ENCODE results near the gene ARHGAP26.

The ARHGAP26 gene

DNA sequence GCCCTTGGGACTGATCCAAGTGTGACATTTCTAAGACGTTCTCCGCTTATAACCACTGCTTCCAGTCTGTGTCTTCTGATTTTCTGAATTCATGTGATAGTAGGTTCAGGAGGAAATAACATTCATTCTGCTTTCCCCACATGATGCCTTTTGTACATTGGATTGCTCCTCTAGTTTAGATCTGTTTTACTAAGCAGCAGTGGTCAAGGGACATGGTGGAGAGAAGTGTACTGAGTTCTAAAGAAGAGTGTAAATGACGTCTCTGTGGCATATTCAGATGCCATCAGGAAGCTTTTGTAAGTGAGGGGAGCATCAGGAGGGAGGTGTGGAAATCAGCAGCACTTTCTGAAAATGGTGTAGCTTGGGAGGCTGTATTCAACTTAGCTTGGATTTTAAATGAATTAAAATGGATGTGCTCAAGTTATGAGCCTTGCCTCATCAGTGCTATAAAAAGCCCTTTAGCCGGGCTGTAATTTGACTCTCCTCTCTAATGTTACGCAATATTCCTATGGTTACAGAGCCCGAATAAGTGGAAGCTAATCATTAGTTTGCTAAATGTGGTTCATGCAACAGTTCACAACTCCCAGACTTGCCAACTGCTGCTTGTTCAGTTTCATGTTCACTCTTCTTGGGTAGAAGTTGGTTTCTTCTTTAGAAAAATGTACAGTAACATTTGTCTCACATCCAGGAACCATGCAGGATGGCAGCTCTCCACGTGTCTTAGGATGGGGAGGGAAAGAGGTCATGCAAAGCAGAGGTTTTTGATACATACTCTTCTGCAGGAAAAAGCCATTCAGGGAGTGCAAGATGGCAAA, 281.3 kb downstream of the ARHGAP26 start:
- H3K9ac ChIP-seq (ENCODE audit: low read depth, low read length) = no peak overlapping the region
- H3K4me1 ChIP-seq (ENCODE audit: insufficient read depth, low read length) = peaks cover 23% of the 10 kb centered on the region
- H3K9me3 ChIP-seq (ENCODE audit: control insufficient read depth, insufficient read depth, low read length) = no peaks in the 10 kb centered on the region
- H3K36me3 ChIP-seq (ENCODE audit: insufficient read depth, low read length) = no peaks in the 10 kb centered on the region

DNA sequence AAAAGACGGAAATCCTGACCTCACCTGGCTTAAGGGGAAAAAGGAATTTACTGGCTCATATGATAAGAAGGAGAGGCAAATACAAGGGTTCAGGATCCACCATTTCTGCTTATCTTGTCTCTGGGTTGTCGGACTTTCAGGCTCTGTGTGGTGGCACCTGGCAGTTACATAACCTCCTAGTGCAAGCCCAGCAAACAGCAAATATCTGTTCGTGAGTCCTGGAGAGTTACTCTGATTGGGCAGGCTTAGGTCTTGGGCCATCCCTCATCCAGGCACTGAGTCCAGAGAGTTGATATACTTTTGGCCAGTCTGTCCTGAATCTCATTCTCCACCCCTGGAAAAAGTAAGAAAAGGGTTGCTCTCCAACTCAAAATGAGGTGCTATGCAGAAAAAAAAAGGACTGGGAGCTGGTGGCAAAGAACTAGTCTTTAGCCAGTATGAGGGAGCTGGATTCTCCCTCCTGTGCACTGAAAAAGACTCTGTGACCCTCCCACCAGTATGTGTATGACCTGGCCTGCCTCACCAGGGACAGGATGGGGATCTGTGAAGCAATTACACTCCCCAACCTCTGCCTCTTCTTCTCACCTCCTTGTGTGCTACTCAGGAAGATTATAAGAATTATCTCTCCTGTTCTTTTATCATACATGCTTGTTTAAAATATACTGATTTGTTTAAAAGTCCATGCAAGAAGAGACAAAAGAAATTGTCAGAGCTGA, 282.9 kb downstream of the ARHGAP26 start:
- Histone ChIP-seq H3K4me1 (ENCODE audit: insufficient read depth, low read length) (peaks cover 23% of the 10 kb centered on the region), H3K36me3 (ENCODE audit: insufficient read depth, low read length) (no peaks in the 10 kb centered on the region), H3K9me3 (ENCODE audit: control insufficient read depth, insufficient read depth, low read length) (no peaks in the 10 kb centered on the region), H3K9ac (ENCODE audit: low read depth, low read length) (no peak overlapping the region)

DNA sequence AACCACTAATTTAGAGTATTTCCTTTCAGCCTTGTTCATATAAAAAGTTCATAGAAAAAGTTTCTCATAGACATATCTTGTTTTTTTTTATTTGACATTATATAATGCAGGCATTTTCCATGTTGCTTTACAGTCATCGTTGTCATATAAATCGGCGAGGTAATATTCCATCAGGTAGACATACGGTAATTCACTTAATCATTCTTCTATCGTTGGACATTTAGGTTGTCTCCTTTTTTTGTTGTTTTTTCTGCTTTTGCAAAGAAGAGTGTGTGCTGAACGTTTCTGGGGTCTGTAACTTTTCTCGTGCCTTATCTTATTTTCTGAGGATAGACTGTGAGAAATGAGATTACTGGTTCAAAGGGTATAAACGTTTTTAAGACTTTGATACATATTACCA, 283.6 kb downstream of the ARHGAP26 start:
- no peaks in the 10 kb centered on the region for H3K36me3 ChIP-seq (ENCODE audit: insufficient read depth, low read length)
- no peak overlapping the region for H3K9ac ChIP-seq (ENCODE audit: low read depth, low read length)
- H3K9me3 ChIP-seq (ENCODE audit: control insufficient read depth, insufficient read depth, low read length) = no peaks in the 10 kb centered on the region
- H3K4me1 ChIP-seq (ENCODE audit: insufficient read depth, low read length) = peaks cover 23% of the 10 kb centered on the region

DNA sequence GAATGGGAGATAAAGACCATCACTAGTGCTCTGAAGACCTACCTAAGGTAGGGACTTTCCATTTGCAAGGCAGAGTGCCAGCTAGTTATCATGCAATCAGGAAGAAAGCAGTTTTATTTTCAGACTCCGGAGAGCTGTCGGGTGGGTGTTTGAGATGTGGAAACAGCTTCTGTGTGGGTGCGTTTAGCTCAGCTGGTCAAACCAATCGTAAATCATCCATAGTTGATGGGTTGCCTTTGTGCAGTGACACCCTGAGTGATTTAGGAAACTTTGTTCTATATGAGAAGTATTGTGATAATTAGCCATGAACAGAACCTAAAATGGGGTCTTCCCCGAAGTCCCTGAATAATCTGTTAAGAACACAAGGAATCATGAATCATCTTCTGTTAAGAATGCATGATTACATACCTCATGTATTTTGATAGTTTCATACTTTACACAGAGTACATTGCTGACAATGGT, 284.3 kb downstream of the ARHGAP26 start:
- H3K36me3 ChIP-seq (ENCODE audit: insufficient read depth, low read length) = no peaks in the 10 kb centered on the region
- H3K9ac ChIP-seq (ENCODE audit: low read depth, low read length) = no peak overlapping the region
- H3K4me1 ChIP-seq (ENCODE audit: insufficient read depth, low read length) = peaks cover 23% of the 10 kb centered on the region
- H3K9me3 ChIP-seq (ENCODE audit: control insufficient read depth, insufficient read depth, low read length) = no peaks in the 10 kb centered on the region

DNA sequence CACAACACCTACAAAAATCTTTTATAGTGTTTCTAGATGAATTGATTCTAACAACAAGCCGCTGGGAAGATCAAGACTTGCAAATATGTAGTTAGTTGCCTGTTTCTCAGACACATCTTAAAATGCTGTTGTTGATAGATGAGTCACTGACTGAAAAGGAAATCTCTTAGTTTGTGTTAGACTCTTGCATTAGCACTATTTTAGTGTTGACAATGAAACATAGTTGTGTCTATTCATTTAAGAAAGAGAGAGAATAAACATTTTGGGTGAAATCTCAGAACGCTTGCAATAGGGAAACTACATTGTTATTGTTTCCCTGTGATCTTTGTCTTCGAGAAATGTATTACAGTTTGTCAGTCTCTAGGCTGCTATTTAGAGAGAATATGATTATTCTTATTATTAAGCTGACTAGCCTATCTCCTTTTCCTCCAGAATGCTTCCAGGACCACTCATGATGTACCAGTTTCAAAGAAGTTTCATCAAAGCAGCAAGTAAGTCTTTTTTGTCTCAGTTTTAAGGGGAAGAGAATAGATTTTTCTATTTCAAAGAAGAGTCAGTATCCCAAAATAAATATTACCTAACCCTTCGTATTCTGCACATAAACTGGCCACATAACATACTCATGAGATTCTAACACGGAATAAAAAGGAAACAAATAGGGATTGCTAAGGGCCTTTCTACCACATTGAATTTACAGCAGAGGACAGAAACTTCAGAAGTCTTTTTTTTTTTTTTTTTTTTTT, 285.6 kb downstream of the ARHGAP26 start:
- H3K9me3 ChIP-seq (ENCODE audit: control insufficient read depth, insufficient read depth, low read length) = no peaks in the 10 kb centered on the region
- H3K9ac ChIP-seq (ENCODE audit: low read depth, low read length) = no peak overlapping the region
- no peaks in the 10 kb centered on the region for H3K36me3 ChIP-seq (ENCODE audit: insufficient read depth, low read length)
- peaks cover 28% of the 10 kb centered on the region for H3K4me1 ChIP-seq (ENCODE audit: insufficient read depth, low read length)

DNA sequence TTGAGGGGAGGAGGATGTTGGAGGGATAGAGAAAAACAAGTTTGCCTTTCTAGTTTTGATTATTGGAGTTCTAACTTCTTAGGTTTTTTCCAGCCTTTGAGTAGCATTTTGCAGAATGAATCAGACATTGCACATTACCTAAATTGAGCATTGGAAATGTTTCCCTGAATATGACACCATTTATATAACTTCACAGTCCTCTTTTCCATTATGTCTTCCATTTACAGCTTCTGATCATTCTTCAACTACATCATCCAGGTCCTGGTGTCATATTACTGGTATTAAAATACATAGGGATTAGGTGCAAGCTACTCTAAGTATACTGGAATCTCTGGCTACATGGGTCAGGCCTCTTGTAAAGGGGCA, 286.1 kb downstream of the ARHGAP26 start:
- Histone ChIP-seq H3K36me3 (ENCODE audit: insufficient read depth, low read length) (no peaks in the 10 kb centered on the region), H3K9ac (ENCODE audit: low read depth, low read length) (no peak overlapping the region), H3K9me3 (ENCODE audit: control insufficient read depth, insufficient read depth, low read length) (no peaks in the 10 kb centered on the region), H3K4me1 (ENCODE audit: insufficient read depth, low read length) (peaks cover 23% of the 10 kb centered on the region)

DNA sequence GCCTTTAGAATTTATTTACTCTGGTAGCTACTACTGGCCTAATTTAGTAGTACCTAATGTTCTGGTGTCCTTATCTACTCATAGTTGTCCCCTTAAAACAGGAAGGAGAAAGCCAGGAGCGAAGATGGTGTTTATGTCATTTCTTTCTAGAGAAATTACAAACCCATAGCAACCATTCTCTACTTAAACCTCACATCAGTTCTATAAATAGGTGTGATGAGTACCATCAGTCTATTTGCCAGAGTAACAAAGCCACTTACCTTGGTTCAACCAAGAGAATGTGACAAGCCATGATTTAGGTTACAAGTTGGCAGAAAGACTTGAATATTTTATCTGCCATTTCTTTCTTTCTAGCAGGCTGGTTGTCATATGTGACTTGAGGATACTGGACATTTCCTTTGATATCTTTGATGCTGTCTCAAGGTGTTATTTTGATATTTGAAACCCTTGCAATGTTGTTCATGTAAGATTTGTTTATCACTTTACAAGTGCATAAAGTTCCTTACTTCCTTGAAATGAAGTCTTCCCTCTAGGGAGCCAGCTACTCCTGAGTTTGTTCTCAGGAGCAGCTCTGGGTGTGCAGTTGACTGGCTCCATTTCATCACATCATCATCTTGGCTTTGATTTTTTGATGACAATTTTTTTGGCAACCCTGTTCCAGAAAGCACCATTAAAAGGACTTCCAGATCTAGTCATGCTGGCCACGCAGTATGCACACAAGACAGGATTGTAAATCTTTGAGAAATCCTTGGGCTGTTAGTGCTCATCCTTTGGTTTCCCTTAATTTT, 286.8 kb downstream of the ARHGAP26 start:
- Histone ChIP-seq H3K9ac (ENCODE audit: low read depth, low read length) (no peak overlapping the region), H3K36me3 (ENCODE audit: insufficient read depth, low read length) (no peaks in the 10 kb centered on the region), H3K9me3 (ENCODE audit: control insufficient read depth, insufficient read depth, low read length) (no peaks in the 10 kb centered on the region), H3K4me1 (ENCODE audit: insufficient read depth, low read length) (peaks cover 17% of the 10 kb centered on the region)

DNA sequence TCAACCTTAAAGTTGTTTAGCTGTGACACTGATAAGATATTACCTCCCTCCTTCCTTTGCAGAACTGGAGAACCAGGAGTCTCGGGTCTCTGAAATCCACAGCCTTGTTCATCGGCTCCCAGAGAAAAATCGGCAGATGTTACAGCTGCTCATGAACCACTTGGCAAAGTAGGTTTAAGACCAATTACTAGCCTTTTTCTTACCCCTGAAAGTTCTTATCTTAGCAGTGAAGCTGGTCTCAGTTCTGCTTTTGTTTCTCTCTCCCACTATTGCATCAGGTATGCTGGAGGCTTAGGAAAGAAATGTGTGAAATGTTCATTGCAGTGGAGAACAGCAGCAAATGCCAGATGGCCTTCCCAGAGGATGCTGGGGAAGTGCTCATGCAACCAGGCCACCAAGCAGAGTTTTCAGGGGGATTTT, 287.4 kb downstream of the ARHGAP26 start:
- peaks cover 14% of the 10 kb centered on the region for H3K4me1 ChIP-seq (ENCODE audit: insufficient read depth, low read length)
- H3K9ac ChIP-seq (ENCODE audit: low read depth, low read length) = no peak overlapping the region

DNA sequence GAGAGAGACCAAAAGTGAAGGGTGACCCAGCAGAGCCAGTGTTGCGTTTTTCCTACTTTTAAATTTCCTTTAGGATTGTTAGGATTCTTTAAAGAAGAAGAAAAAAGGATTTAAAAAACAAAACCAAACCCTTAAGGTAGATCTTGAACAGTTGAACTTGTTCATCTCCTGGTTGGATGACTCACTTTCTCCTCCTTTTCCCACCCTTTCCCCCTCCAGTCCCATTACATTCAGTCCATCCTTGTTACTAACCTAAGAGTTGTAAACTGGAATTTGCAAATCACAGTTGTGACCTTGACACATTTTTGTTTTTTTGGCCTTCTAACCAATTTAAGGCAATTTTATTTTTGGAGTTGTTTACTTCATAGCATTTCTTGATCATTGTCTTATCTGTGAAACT, 289.2 kb downstream of the ARHGAP26 start:
- Histone ChIP-seq H3K4me1 (ENCODE audit: insufficient read depth, low read length) (peaks cover 13% of the 10 kb centered on the region; the same call in 1 of the 2 replicates), H3K9me3 (ENCODE audit: control insufficient read depth, insufficient read depth, low read length) (no peaks in the 10 kb centered on the region), H3K9ac (ENCODE audit: low read depth, low read length) (no peak overlapping the region), H3K36me3 (ENCODE audit: insufficient read depth, low read length) (no peaks in the 10 kb centered on the region)

More for the DNA sequence above, 287.4 kb downstream of the ARHGAP26 start:
- Histone ChIP-seq H3K36me3 (ENCODE audit: insufficient read depth, low read length) (no peaks in the 10 kb centered on the region), H3K9me3 (ENCODE audit: control insufficient read depth, insufficient read depth, low read length) (no peaks in the 10 kb centered on the region)

DNA sequence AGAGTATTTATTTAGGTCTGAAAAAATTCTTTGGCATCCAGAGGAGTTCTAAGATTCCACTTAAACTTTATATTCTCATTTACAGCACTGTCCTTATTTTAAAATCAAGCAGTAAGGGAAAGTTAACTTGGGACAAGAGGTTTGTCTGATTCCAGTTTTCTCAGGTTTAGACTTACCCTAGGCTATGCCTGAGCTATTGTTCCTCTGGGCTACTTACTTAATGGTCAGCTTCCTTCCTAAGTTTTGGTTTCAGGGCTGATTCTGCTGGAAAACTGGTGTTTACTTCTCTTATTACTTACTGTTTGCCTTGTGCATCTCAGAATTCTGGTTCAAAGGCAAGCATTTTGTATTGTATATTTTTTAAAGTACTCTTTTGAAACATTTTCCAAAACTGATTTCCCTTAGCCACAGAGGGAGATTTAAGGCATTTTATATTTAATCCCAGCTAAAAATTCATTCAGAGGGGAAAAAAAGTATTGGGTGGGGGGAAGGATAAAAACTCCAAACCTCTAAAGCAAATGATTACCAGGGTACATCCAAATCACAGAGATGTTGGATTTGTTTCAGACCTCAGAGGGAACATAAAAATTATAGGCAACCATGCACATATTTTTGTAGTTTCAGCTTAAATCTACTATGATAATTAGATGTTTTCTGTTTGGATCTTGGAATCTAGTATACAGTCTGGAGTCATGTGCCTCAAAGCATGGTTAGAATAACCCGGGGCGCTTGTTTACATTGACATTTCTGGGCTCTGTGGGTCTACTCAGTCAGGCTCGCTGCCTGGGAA, 290.0 kb downstream of the ARHGAP26 start:
- no peaks in the 10 kb centered on the region for H3K9me3 ChIP-seq (ENCODE audit: control insufficient read depth, insufficient read depth, low read length)
- no peaks in the 10 kb centered on the region for H3K36me3 ChIP-seq (ENCODE audit: insufficient read depth, low read length)
- no peak overlapping the region for H3K9ac ChIP-seq (ENCODE audit: low read depth, low read length)
- peaks cover 14% of the 10 kb centered on the region; the same call in 1 of the 2 replicates for H3K4me1 ChIP-seq (ENCODE audit: insufficient read depth, low read length)

DNA sequence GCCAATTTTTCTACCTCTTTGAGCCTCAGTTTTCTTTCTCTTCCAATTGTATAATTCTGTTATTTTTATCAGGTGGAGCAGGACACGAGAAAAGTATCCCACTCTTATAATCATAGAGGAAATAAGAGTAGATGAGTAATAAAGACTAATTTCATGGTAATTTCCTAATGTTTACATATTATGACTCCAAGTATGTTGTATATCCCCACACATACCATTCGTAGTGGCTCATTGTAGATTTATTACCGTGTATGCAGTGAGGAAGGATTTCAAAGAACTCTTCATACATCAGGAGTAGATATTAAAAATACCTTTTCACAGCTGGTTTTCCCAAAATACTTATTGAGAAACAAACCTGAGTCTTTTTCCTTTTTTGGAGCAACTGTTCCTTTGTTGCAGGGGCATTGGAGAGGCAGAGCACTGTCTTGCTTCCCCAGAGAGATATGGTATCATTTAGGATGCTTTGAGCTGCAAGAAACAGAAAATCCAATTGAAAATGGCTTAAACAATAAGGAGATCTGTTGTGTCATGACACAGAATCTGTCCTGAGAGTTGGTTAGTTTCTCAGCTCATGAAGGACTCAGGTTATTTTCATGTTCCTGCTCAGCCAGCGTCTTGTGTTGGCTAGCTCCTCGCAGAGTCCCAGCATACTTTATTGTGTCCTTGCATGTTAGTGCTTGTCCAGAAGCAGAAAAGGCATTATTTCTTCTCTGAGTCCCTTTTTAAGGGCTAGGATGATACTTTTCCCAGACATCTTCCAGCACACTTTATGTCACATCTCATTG, 291.2 kb downstream of the ARHGAP26 start:
- no peaks in the 10 kb centered on the region for H3K36me3 ChIP-seq (ENCODE audit: insufficient read depth, low read length)
- no peaks in the 10 kb centered on the region for H3K9me3 ChIP-seq (ENCODE audit: control insufficient read depth, insufficient read depth, low read length)
- H3K4me1 ChIP-seq (ENCODE audit: insufficient read depth, low read length) = peaks cover 14% of the 10 kb centered on the region; the same call in 1 of the 2 replicates
- no peak overlapping the region for H3K9ac ChIP-seq (ENCODE audit: low read depth, low read length)

DNA sequence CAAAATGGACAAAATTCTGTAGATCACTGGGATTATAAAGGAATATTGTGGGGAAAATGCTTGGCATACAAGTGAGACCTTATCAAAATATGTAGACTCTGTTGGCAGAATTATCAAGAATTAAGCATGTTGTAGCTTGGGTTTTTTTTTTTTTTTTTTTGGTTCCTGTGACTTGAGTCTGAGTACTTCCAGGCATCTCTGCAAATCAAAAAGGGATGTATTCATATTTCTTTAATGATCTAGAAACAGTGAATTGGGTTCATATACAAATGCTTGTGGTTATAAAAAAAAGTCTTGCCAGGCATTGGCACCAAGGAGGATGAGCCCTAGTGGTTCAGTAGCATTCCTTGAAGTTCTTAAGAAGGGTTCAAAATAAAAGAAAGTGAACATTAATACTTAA, 292.2 kb downstream of the ARHGAP26 start:
- no peaks in the 10 kb centered on the region for H3K36me3 ChIP-seq (ENCODE audit: insufficient read depth, low read length)
- H3K4me1 ChIP-seq (ENCODE audit: insufficient read depth, low read length) = peaks cover 14% of the 10 kb centered on the region; the same call in 1 of the 2 replicates
- H3K9ac ChIP-seq (ENCODE audit: low read depth, low read length) = no peak overlapping the region
- no peaks in the 10 kb centered on the region for H3K9me3 ChIP-seq (ENCODE audit: control insufficient read depth, insufficient read depth, low read length)
